Vagina (tissue), 2 donors: ENCODE measurements around the gene SSR1. TPM values are rescaled to one million over a fixed set of nuclear protein-coding genes. Genes with fewer than 3 reads are reported as not detected.

ENCODE experiments used
- DNase-seq, 2 donors: peaks; one replicate each; pipeline ENCODE4 v3.0.0-alpha.2; 2017; ENCODE audit errors: extremely low spot score in 2 of 2
- H3K27ac ChIP-seq: fragments of 200-600 bp; sonication (generic); one replicate; pipeline ENCODE4 v1.5.1; 2019
- H3K27me3 ChIP-seq: fragments of 200-600 bp; sonication (generic); one replicate; pipeline ENCODE4 v1.5.1; 2019
- H3K36me3 ChIP-seq, 2 donors: fragments of 200-600 bp; sonication (generic); one replicate each; pipeline ENCODE4 v1.5.1; 2017 to 2019
- H3K4me1 ChIP-seq: fragments of 200-600 bp; sonication (generic); one replicate; pipeline ENCODE4 v1.5.1; 2019
- H3K4me3 ChIP-seq, 2 donors: fragments of 200-600 bp; sonication (generic); 1 replicate in 1 of 2; 2 replicates in 1 of 2; pipeline ENCODE4 v1.5.1; 2016 to 2019
- H3K9me3 ChIP-seq: fragments of 200-600 bp; sonication (generic); one replicate; pipeline ENCODE4 v1.5.1; 2019
- POLR2A ChIP-seq, 2 donors: fragments of 450-650 bp; IDR thresholded peaks; one replicate each; pipeline ENCODE4 v1.6.1; 2017; ENCODE audit warnings: antibody characterized with exemption in 2 of 2, mild to moderate bottlenecking in 2 of 2, moderate library complexity in 2 of 2
- POLR2AphosphoS5 ChIP-seq, 2 donors: sonication (generic); formaldehyde crosslinking; IDR thresholded peaks; one replicate each; pipeline ENCODE4 v1.9.0; 2017; ENCODE audit warnings: antibody characterized with exemption in 2 of 2, mild to moderate bottlenecking in 2 of 2, low read depth in 1 of 2; ENCODE audit not compliant: insufficient read depth in 1 of 2
- intact Hi-C: fragments of 100-400 bp; cut with DNase I; formaldehyde crosslinking; loops from one replicate; pipeline ENCODE4 v1.15.1; 2023
- total RNA-seq: library from RNA; depleted of rRNA; stranded (reverse); fragments of >200 nt; gene quantifications from one replicate; pipeline ENCODE4 v1.2.3, GENCODE V29; 2016
- TF ChIP-seq, protein P1 (sequence below), 3 experiments: fragments of 450-650 bp in 2 of 3; fragments of 200-600 bp in 1 of 3; sonication (generic) in 1 of 3; IDR thresholded peaks; one replicate each; pipeline ENCODE4 v1.5.1; 2017 to 2019; ENCODE audit warnings: antibody characterized with exemption in 3 of 3, mild to moderate bottlenecking in 2 of 3, moderate library complexity in 2 of 3

The SSR1 gene
- total RNA-seq, 1 donor from 2014 or later, result 48.1 TPM

DNA sequence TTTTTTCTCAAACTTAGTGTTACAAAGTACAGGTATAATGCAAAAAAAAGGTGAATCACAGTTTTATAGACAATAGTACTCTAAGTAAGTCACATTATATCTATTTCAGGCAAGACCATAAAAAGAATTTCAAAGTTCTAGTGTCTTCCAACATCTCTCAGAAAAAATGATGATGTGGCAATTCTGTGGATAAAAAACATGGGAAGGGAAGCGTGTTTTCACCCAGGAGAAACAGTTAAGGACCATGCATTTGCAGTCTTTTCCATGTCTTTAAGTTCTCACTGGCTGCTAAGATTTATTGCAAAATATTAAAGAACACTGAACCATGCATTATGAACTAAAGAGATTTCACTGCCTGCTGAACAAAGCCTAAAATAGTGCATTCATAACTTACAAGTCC lies 1.8 kb downstream of the SSR1 start:
- Histone ChIP-seq H3K36me3 (peaks cover 0 to 27% of the 10 kb centered on the region in 2 donors), H3K4me1 (peaks cover 51% of the 10 kb centered on the region), H3K4me3 (no peak overlapping the region), H3K27ac (no peak overlapping the region), H3K27me3 (no peaks in the 10 kb centered on the region), H3K9me3 (no peaks in the 10 kb centered on the region)
- TF ChIP-seq, protein P1, sequence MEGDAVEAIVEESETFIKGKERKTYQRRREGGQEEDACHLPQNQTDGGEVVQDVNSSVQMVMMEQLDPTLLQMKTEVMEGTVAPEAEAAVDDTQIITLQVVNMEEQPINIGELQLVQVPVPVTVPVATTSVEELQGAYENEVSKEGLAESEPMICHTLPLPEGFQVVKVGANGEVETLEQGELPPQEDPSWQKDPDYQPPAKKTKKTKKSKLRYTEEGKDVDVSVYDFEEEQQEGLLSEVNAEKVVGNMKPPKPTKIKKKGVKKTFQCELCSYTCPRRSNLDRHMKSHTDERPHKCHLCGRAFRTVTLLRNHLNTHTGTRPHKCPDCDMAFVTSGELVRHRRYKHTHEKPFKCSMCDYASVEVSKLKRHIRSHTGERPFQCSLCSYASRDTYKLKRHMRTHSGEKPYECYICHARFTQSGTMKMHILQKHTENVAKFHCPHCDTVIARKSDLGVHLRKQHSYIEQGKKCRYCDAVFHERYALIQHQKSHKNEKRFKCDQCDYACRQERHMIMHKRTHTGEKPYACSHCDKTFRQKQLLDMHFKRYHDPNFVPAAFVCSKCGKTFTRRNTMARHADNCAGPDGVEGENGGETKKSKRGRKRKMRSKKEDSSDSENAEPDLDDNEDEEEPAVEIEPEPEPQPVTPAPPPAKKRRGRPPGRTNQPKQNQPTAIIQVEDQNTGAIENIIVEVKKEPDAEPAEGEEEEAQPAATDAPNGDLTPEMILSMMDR (IDR thresholded peaks at IDR 0.05), result no peak
- no peak for TF ChIP-seq POLR2AphosphoS5 (IDR thresholded peaks at IDR 0.05; ENCODE audit: insufficient read depth in 1 of 2, low read depth in 1 of 2)
- no peak for TF ChIP-seq POLR2A (IDR thresholded peaks at IDR 0.05)
- intact Hi-C loops, result no loop called here
- DNase-seq, result no peak

DNA sequence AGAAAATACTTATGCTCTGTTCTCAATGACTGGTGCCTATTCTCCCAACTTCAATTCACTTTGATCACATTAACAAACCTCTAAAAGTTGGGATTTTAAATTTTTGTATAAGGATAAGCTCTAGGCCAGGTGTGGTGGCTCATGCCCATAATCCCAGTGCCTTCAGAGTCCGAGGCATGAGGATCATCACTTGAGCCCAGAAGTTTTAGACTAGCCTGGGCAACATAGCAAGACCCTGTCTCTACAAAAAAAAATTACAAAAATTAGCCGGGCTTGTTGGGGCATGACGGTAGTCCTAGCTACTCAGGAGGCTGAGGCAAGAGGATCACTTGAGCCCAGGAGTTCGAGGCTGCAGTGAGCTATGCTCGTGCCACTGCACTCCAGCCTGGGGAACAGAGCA lies 3.9 kb downstream of the SSR1 start:
- intact Hi-C loops, result no loop called here
- Histone ChIP-seq H3K36me3 (peaks cover 0 to 46% of the 10 kb centered on the region in 2 donors), H3K4me3 (no peak overlapping the region), H3K9me3 (no peaks in the 10 kb centered on the region), H3K4me1 (peaks cover 57% of the 10 kb centered on the region), H3K27me3 (no peaks in the 10 kb centered on the region), H3K27ac (no peak overlapping the region)
- TF ChIP-seq, protein P1 (IDR thresholded peaks at IDR 0.05), result no peak
- TF ChIP-seq POLR2AphosphoS5 (IDR thresholded peaks at IDR 0.05; ENCODE audit: insufficient read depth in 1 of 2, low read depth in 1 of 2) (no peak), POLR2A (IDR thresholded peaks at IDR 0.05) (no peak)
- DNase-seq, result no peak

DNA sequence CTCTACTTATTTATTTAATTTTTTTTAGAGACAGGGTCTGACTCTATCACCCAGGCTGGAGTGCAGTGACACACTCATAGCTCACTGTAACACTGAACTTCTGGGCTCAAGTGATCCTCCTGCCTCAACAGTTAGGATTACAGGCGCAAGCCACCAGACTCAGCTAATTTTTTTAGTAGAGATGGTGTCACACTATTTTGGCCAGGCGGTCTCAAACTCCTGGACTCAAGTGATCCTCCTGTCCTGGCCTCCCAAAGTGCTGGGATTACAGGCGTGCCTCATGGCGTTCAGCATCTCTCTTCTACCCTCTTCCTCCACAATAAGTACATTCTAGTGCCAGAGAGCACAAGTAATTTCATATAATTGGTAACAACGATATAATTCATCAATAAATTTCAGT lies 5.5 kb downstream of the SSR1 start:
- no peak overlapping the region for H3K4me3 ChIP-seq
- no peak overlapping the region for H3K27ac ChIP-seq
- DNase-seq, result no peak
- peaks cover 0 to 59% of the 10 kb centered on the region in 2 donors for H3K36me3 ChIP-seq
- TF ChIP-seq POLR2A (IDR thresholded peaks at IDR 0.05) (no peak), POLR2AphosphoS5 (IDR thresholded peaks at IDR 0.05; ENCODE audit: insufficient read depth in 1 of 2, low read depth in 1 of 2) (no peak)
- TF ChIP-seq, protein P1 (IDR thresholded peaks at IDR 0.05), result no peak
- peaks cover 50% of the 10 kb centered on the region for H3K4me1 ChIP-seq
- no peaks in the 10 kb centered on the region for H3K27me3 ChIP-seq
- intact Hi-C loops, result no loop called here
- H3K9me3 ChIP-seq, result no peaks in the 10 kb centered on the region

DNA sequence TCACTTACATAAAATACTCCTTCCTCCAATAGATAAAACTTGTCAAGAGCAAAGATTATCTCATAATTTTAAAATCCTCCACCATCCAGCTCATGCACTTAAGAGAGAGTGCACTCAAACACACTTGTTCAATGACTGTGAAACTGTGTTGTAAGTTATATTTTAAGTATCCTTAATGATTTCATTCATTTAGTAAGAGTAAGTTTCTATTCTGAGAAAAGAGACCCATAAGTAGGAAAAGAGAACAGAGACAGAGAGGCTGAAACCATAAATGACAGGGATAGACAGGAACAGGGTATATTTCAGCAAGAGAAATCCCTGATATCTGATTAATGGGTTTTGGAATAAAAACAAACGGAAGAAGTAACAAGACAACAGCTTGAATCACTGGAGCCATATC lies 8.2 kb downstream of the SSR1 start:
- Histone ChIP-seq H3K4me3 (no peak overlapping the region), H3K36me3 (peaks cover 0 to 82% of the 10 kb centered on the region in 2 donors), H3K9me3 (no peaks in the 10 kb centered on the region), H3K27ac (no peak overlapping the region), H3K27me3 (no peaks in the 10 kb centered on the region), H3K4me1 (peaks cover 26% of the 10 kb centered on the region)
- TF ChIP-seq POLR2AphosphoS5 (IDR thresholded peaks at IDR 0.05; ENCODE audit: insufficient read depth in 1 of 2, low read depth in 1 of 2) (no peak), POLR2A (IDR thresholded peaks at IDR 0.05) (no peak)
- TF ChIP-seq, protein P1 (IDR thresholded peaks at IDR 0.05), result no peak
- no peak for DNase-seq
- intact Hi-C loops, result no loop called here

DNA sequence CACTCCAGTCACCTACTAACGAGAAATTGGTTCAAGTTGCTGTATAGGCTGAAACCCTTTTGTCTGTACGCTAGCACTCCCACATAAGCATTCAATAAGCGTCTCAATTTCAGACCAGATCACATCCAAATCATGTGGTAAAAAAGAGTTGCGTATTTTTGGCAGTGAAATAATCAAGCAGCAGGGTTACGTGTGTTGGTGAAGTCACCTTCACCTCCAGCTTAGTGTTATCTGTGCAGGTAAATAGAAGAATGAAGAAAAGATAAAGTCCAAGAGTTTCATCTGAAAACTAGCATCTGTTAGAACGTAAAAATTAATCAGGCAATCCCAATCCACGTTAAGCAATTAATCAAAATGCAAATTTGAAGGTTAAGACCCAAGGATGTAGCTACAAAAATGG lies 11.3 kb downstream of the SSR1 start:
- no peaks in the 10 kb centered on the region for H3K9me3 ChIP-seq
- H3K36me3 ChIP-seq, result peaks cover 0 to 80% of the 10 kb centered on the region in 2 donors
- intact Hi-C loops, result no loop called here
- H3K4me3 ChIP-seq, result no peak overlapping the region
- H3K27ac ChIP-seq, result no peak overlapping the region
- peaks cover 7% of the 10 kb centered on the region for H3K4me1 ChIP-seq
- H3K27me3 ChIP-seq, result no peaks in the 10 kb centered on the region
- DNase-seq, result no peak
- TF ChIP-seq POLR2A (IDR thresholded peaks at IDR 0.05) (no peak), POLR2AphosphoS5 (IDR thresholded peaks at IDR 0.05; ENCODE audit: insufficient read depth in 1 of 2, low read depth in 1 of 2) (no peak)
- TF ChIP-seq, protein P1 (IDR thresholded peaks at IDR 0.05), result no peak
